Measurements from ENCODE around the gene MRPL53.

Gene MRPL53

DNA sequence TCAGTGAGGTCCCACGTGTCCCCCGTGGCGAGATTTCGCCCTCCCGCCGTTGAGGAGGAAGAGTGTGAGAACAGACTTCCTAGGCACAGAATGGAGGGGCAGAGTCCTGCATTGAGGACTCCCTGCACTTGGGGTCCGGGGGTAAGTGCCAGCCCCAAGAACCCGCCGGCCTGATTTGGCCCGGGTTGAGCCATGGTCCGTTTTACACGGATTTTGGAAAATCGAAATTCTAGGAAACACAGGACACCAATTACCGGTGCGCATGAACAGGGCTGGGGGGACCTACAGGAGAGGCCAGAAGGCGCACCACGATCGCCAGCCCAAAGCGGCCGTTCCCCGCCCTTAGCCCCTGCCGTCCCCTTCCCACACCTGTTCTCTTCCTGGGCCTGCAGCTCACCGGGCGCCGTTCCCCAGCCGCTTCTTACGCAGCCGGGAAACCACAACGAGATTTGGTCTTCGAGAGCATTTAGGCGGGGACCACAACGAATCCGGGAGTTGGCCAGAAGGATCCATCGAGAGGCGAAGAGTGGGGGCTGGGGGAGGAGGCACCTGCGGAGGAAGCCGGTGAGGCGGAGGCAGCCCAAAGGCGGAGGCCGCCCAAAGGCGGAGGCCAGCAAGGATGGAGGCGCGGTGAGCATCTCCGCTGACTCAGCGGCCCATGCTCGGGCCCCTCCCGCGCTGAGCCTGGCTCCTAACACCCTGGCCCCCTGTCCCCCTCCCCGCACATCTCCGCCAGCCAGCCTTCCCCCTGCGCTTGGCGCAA is 41.3 kb upstream of the MRPL53 start:
- TF ChIP-seq, protein P1, sequence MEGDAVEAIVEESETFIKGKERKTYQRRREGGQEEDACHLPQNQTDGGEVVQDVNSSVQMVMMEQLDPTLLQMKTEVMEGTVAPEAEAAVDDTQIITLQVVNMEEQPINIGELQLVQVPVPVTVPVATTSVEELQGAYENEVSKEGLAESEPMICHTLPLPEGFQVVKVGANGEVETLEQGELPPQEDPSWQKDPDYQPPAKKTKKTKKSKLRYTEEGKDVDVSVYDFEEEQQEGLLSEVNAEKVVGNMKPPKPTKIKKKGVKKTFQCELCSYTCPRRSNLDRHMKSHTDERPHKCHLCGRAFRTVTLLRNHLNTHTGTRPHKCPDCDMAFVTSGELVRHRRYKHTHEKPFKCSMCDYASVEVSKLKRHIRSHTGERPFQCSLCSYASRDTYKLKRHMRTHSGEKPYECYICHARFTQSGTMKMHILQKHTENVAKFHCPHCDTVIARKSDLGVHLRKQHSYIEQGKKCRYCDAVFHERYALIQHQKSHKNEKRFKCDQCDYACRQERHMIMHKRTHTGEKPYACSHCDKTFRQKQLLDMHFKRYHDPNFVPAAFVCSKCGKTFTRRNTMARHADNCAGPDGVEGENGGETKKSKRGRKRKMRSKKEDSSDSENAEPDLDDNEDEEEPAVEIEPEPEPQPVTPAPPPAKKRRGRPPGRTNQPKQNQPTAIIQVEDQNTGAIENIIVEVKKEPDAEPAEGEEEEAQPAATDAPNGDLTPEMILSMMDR (IDR thresholded peaks at IDR 0.05; ENCODE audit: low read depth, low read length): no peak
- no peak overlapping the region for H3K4me3 ChIP-seq (replicated peaks in 1 of 2; ENCODE audit: low read depth in 2 of 2, low read length in 2 of 2)
- no peak for DNase-seq (ENCODE audit: low read depth in 2 of 2)

DNA sequence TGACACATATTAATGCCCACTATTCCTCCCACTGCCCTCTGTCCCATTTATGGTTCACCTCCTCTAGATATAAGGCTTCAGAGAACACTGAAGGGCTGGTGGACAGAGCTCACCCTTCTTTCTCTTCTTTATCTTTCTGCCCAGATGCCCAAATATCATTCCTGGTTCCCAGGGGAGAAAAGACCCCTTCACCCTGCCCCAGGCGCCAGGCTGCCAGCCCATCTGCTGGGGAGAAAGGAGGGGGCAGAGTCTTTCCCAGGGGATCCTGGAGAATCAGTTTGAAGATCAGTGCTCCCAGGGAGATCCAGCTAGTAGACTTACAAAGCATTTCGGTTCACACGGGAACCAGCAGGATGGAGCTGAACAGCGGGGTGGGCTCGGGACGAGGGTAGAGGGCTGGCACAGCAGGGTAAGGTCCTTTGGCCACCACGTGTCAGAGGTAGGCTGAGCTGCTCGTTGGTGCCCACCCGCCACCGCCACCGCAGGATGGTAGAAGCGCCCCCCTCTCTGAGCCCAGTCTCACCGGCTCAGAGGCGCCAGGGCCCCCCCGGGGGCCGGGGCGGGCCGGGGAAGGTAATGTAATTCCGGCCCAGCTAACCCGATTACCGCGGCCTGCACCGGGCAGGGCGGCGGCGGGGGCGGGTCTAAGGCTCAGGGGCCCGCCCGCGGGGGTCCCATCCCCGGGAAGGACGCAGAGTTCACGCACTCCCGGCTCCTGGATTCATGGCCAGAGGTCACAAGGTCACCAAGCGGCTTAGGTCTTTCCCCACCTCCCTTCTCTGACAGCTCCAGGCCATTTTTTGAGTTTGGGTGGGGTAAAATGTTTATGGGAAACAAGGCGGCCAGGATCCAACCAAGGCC is 40.5 kb upstream of the MRPL53 start:
- TF ChIP-seq, protein P1 (IDR thresholded peaks at IDR 0.05; ENCODE audit: low read depth, low read length): no peak
- DNase-seq (ENCODE audit: low read depth in 2 of 2): no peak
- no peak overlapping the region for H3K4me3 ChIP-seq (replicated peaks in 1 of 2; ENCODE audit: low read depth in 2 of 2, low read length in 2 of 2)

GRCh38 chr2:74511104-74511989 is 38.9 kb upstream of the MRPL53 start:
- TF ChIP-seq, protein P1 (IDR thresholded peaks at IDR 0.05; ENCODE audit: low read depth, low read length): no peak
- no peak overlapping the region for H3K4me3 ChIP-seq (replicated peaks in 1 of 2; ENCODE audit: low read depth in 2 of 2, low read length in 2 of 2)
- peak in 1 of 2 donors; percentile 34 for DNase-seq (ENCODE audit: low read depth in 2 of 2)

DNA sequence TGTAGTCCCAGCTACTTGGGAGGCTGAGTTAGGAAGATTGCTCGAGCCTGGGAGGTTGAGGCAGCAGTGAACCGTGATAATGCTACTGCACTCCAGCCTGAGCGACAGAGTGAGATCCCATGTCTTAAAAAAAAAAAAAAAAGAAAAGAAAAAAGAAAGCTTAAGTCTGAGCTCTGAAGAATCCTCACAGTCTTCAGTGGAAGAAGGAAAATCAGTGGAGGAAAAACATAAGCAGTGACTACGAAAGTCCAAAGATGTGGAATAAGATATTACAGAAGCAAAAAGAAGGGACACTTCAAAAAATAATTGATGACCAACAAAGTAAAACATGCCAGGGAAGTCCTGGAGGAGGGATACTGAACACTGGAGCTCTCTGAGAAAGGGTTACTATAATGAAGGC is 37.8 kb upstream of the MRPL53 start:
- DNase-seq (ENCODE audit: low read depth in 2 of 2): no peak
- TF ChIP-seq, protein P1 (IDR thresholded peaks at IDR 0.05; ENCODE audit: low read depth, low read length): no peak
- no peak overlapping the region for H3K4me3 ChIP-seq (replicated peaks in 1 of 2; ENCODE audit: low read depth in 2 of 2, low read length in 2 of 2)

- TF ChIP-seq, protein P1 (IDR thresholded peaks at IDR 0.05; ENCODE audit: low read depth, low read length): no peak
- peak; percentile 41 to 46 for DNase-seq (ENCODE audit: low read depth in 2 of 2)
- H3K4me3 ChIP-seq (replicated peaks in 1 of 2; ENCODE audit: low read depth in 2 of 2, low read length in 2 of 2): peak overlapping the region; percentile 97
These were observed 35.5 kb upstream of the MRPL53 start for GRCh38 chr2:74507926-74508520.
